ENCODE results near the gene ZFP1. TPM values are rescaled to one million over a fixed set of nuclear protein-coding genes. Genes with fewer than 3 reads are reported as not detected.

ZFP1 gene
- total and polyA plus RNA-seq, 2 experiments from 2014 or later, result 4.8 to 12.5 TPM

GRCh38 chr16:75108792-75109731, 39.3 kb upstream of the ZFP1 start:
- ATAC-seq (peak; percentile 17), DNase-seq (ENCODE audit: low spot score) (no peak)
- H3K27me3 Mint-ChIP-seq (ENCODE audit: insufficient read depth, low read depth, poor library complexity), result peaks cover 26% of the 10 kb centered on the region
- Histone ChIP-seq H2AFZ (no peak overlapping the region), H3K79me2 (replicated peaks; ENCODE audit: insufficient read depth) (no peaks in the 10 kb centered on the region), H3K4me3 (no peak overlapping the region), H3K36me3 (ENCODE audit: insufficient read depth) (no peaks in the 10 kb centered on the region), H3K27me3 (ENCODE audit: insufficient read depth) (no peaks in the 10 kb centered on the region), H3K4me1 (ENCODE audit: insufficient read depth) (peaks cover 33% of the 10 kb centered on the region), H3F3A (replicated peaks; ENCODE audit: low read depth) (peaks cover 14% of the 10 kb centered on the region), H3K9me2 (ENCODE audit: insufficient read depth) (no peaks in the 10 kb centered on the region), H3K4me2 (no peak overlapping the region), H4K20me1 (replicated peaks; ENCODE audit: insufficient read depth) (peaks cover 3% of the 10 kb centered on the region; the same call in 1 of the 2 replicates), H3K27ac (ENCODE audit: low read depth) (no peak overlapping the region)
- no peak overlapping the region for H3K4me3 Mint-ChIP-seq
- H3K36me3 Mint-ChIP-seq (ENCODE audit: low read depth), result peaks cover 7% of the 10 kb centered on the region; the same call in 2 of the 3 replicates
- peaks cover 55% of the 10 kb centered on the region for H3K4me1 Mint-ChIP-seq
- peak overlapping the region; percentile 38 for H3K27ac Mint-ChIP-seq
- no peak for TF ChIP-seq CREB1 (CRISPR knock-in tag; IDR thresholded peaks at IDR 0.05; ENCODE audit: low read depth)
- TF ChIP-seq ZNF331 (CRISPR knock-in tag; IDR thresholded peaks at IDR 0.05; ENCODE audit: low read depth), result no peak
- peak; percentile 6; the same call in 1 of the 2 replicates for TF ChIP-seq POLR2AphosphoS5 (IDR thresholded peaks at IDR 0.05; ENCODE audit: low read depth)
- no peak for TF ChIP-seq JUNB (IDR thresholded peaks at IDR 0.05; ENCODE audit: unreplicated experiment)
- H3K9me3 Mint-ChIP-seq, result no peaks in the 10 kb centered on the region

GRCh38 chr16:75109732-75110243, 38.5 kb upstream of the ZFP1 start:
- H3K4me3 ChIP-seq, result no peak overlapping the region
- H3K27me3 ChIP-seq (ENCODE audit: insufficient read depth), result no peaks in the 10 kb centered on the region
- Mint-ChIP-seq H3K4me1 (peaks cover 55% of the 10 kb centered on the region), H3K4me3 (no peak overlapping the region; the same call in 2 of the 3 replicates), H3K9me3 (no peaks in the 10 kb centered on the region), H3K27me3 (ENCODE audit: insufficient read depth, low read depth, poor library complexity) (peaks cover 24% of the 10 kb centered on the region), H3K27ac (peak overlapping the region; percentile 29; the same call in 1 of the 2 replicates), H3K36me3 (ENCODE audit: low read depth) (peaks cover 3% of the 10 kb centered on the region; the same call in 2 of the 3 replicates)
- ATAC-seq, result no peak
- H3K79me2 ChIP-seq (replicated peaks; ENCODE audit: insufficient read depth), result no peaks in the 10 kb centered on the region
- H4K20me1 ChIP-seq (replicated peaks; ENCODE audit: insufficient read depth), result no peaks in the 10 kb centered on the region
- no peak for DNase-seq (ENCODE audit: low spot score)
- H3K27ac ChIP-seq (ENCODE audit: low read depth), result no peak overlapping the region
- H2AFZ ChIP-seq, result no peak overlapping the region
- peaks cover 14% of the 10 kb centered on the region for H3F3A ChIP-seq (replicated peaks; ENCODE audit: low read depth)
- peaks cover 33% of the 10 kb centered on the region for H3K4me1 ChIP-seq (ENCODE audit: insufficient read depth)
- no peaks in the 10 kb centered on the region for H3K9me2 ChIP-seq (ENCODE audit: insufficient read depth)
- 0 out of 2 replicates have a peak overlapping the region, but pooled peaks have one; percentile 70 for H3K4me2 ChIP-seq
- no peaks in the 10 kb centered on the region for H3K36me3 ChIP-seq (ENCODE audit: insufficient read depth)
- TF ChIP-seq CTCF (conservative IDR thresholded peaks at IDR 0.05; ENCODE audit: low read depth in 2 of 2) (no peak), ETS1 (IDR thresholded peaks at IDR 0.05) (no peak), JUNB (IDR thresholded peaks at IDR 0.05; ENCODE audit: unreplicated experiment) (no peak), REST (IDR thresholded peaks at IDR 0.05; ENCODE audit: unreplicated experiment) (no peak), CREB1 (CRISPR knock-in tag; IDR thresholded peaks at IDR 0.05; ENCODE audit: low read depth) (no peak), STAT1 (IDR thresholded peaks at IDR 0.05; ENCODE audit: unreplicated experiment) (no peak), ZNF331 (CRISPR knock-in tag; IDR thresholded peaks at IDR 0.05; ENCODE audit: low read depth) (no peak)
